Ovary (tissue), 9 donors: Measurements from ENCODE around the gene TSC22D4. TPM values are rescaled to one million over a fixed set of nuclear protein-coding genes. Genes with fewer than 3 reads are reported as not detected.
A peak's percentile ranks its signal among the peaks of the same experiment; 100 is the strongest.

Experiments used
- DNase-seq, 5 donors: peaks; one replicate each; pipeline ENCODE4 v3.0.0-alpha.2; 2019 to 2020
- H3K27ac ChIP-seq, 2 donors: fragments of 200-600 bp; one replicate each; pipeline versions ENCODE4 v1.5.1 to v1.8.0; 2019 to 2022
- H3K27me3 ChIP-seq: fragments of 200-600 bp; one replicate; pipeline ENCODE4 v1.8.0; 2022
- H3K36me3 ChIP-seq: fragments of 200-600 bp; sonication (generic); one replicate; pipeline ENCODE4 v1.5.1; 2019
- H3K4me1 ChIP-seq: one replicate; pipeline ENCODE4 v1.8.1; 2013; ENCODE audit warnings: mild to moderate bottlenecking, moderate library complexity; ENCODE audit not compliant: insufficient read depth
- H3K4me3 ChIP-seq: fragments of 200-600 bp; sonication (generic); one replicate; pipeline ENCODE4 v1.5.1; 2017
- H3K9me3 ChIP-seq, 2 donors: fragments of 200-600 bp in 1 of 2; sonication (generic) in 1 of 2; one replicate each; pipeline versions ENCODE4 v1.5.1 to v1.8.1; 2013 to 2019; ENCODE audit warnings: mild to moderate bottlenecking in 1 of 2, moderate library complexity in 1 of 2
- CTCF ChIP-seq, 3 donors: fragments of 450-650 bp in 2 of 3; fragments of 200-600 bp in 1 of 3; IDR thresholded peaks; one replicate each; pipeline versions ENCODE4 v1.5.1 to v1.8.0; 2016 to 2022; ENCODE audit warnings: antibody characterized with exemption in 3 of 3, mild to moderate bottlenecking in 1 of 3
- EP300 ChIP-seq: sonication (generic); formaldehyde crosslinking; IDR thresholded peaks from one replicate; pipeline ENCODE4 v1.6.1; 2017; ENCODE audit warnings: antibody characterized with exemption
- POLR2A ChIP-seq: fragments of 450-650 bp; IDR thresholded peaks from one replicate; pipeline ENCODE4 v1.6.1; 2017; ENCODE audit warnings: antibody characterized with exemption, mild to moderate bottlenecking, moderate library complexity
- WGBS, 3 donors: extraction: QIAGEN DNeasy Blood & Tissue Kit in 1 of 3; methylation state at CpG; one replicate each; pipeline versions ENCODE4 v1.1.5 to v1.1.7; 2013 to 2017; 5-methylcytosine and 5-hydroxymethylcytosine counted together
- intact Hi-C, 4 donors: fragments of 100-400 bp; cut with DNase I; formaldehyde crosslinking; loops; one replicate each; pipeline versions ENCODE4 v1.11.0 to v1.15.1; 2022 to 2023
- polyA plus RNA-seq, 2 donors: library from polyadenylated mRNA; stranded (reverse); fragments of 200-250 nt in 1 of 2; fragments of 350-450 nt in 1 of 2; fragmentation: Illumina TruSeq in 1 of 2; extraction: RNeasy Lipid Tissue Mini Kit (QIAGEN cat#74804) in 1 of 2; gene quantifications; one replicate each; pipeline ENCODE4 v1.2.3, GENCODE V29; 2013 to 2014
- total RNA-seq, 7 donors: library from RNA; depleted of rRNA in 2 of 7; stranded (reverse); fragments of >200 nt in 2 of 7; fragmentation: NEBNext Ultra II Directional in 3 of 7; extraction: Animal tissue kit (Norgen Biotek cat#: 25700) in 3 of 7; gene quantifications; one replicate each; pipeline versions ENCODE4 v1.1.0 to v1.2.4, GENCODE V29; 2016 to 2023
- donor health status: DM: no; HTN: no; CAD: no; lungs with moderate emphysema.
- donor health status: DM: no; HTN: no; CAD: no.
- donor health status: Bipolar disorder and iron deficiency.
- donor health status: DM: yes; HTN: yes; CAD: no.
- donor health status: DM: no; HTN: no; CAD: no.
- donor health status: DM: yes; HTN: yes; CAD: no.

TSC22D4 gene
- total and polyA plus RNA-seq, 9 donors: 6.5 to 57.3 (median 40.4) TPM

- H3K27me3 ChIP-seq: no peaks in the 10 kb centered on the region
- peak overlapping the region; percentile 70 for H3K4me3 ChIP-seq
- H3K9me3 ChIP-seq: no peaks in the 10 kb centered on the region
- H3K36me3 ChIP-seq: no peaks in the 10 kb centered on the region
- intact Hi-C loops: loop anchor here in 1 of 4 donors (5.0 kb wide), 1 partner anchor 277 kb away; no protein-coding TSS in a partner anchor
- TF ChIP-seq EP300: peak; percentile 84
- TF ChIP-seq POLR2A: peak; percentile 91
- peak; percentile 29 to 80 (median 72) for TF ChIP-seq CTCF (IDR thresholded peaks at IDR 0.05)
- 0 to 1% (median 0%) methylated on average over 40 of the region's 40 CpGs for WGBS, 3 donors
- peak; percentile 100 for DNase-seq
- H3K27ac ChIP-seq: peak overlapping the region; percentile 98 to 99
- H3K4me1 ChIP-seq: peaks cover 12% of the 10 kb centered on the region
Measured at GRCh38 chr7:100428967-100429636, 49.9 kb downstream of the TSC22D4 start.

GRCh38 chr7:100428199-100428966, 50.6 kb downstream of the TSC22D4 start, which contains the start of gene ZCWPW1:
Gene ZCWPW1, minus strand, starts transcription at chr7:100428703. Its CDS starts 8,054 bp downstream, at chr7:100420649.
- no peaks in the 10 kb centered on the region for H3K27me3 ChIP-seq
- no peaks in the 10 kb centered on the region for H3K36me3 ChIP-seq
- H3K4me3 ChIP-seq: peak within 1 kb of the TSS; percentile 70
- H3K9me3 ChIP-seq: no peaks in the 10 kb centered on the region
- peaks cover 12% of the 10 kb centered on the region for H3K4me1 ChIP-seq
- WGBS, 3 donors: 0 to 1% (median 0%) methylated on average over 66 of the region's 66 CpGs
- peak within 1 kb of the TSS; percentile 98 to 99 for H3K27ac ChIP-seq
- peak; percentile 96 to 98 (median 97) for DNase-seq
- intact Hi-C loops: loop anchor here in 1 of 4 donors (5.0 kb wide), 1 partner anchor 276 kb away; no protein-coding TSS in a partner anchor
- peak; percentile 28 for TF ChIP-seq EP300
- peak; percentile 100 for TF ChIP-seq POLR2A
- TF ChIP-seq CTCF (IDR thresholded peaks at IDR 0.05): peak in 1 of 3 donors; percentile 17

GRCh38 chr7:100427762-100428198, 51.2 kb downstream of the TSC22D4 start:
- peak overlapping the region; percentile 70 for H3K4me3 ChIP-seq
- no peak for DNase-seq
- WGBS, 3 donors: 47 to 52% (median 51%) methylated on average over 16 of the region's 16 CpGs
- no peaks in the 10 kb centered on the region for H3K36me3 ChIP-seq
- H3K9me3 ChIP-seq: no peaks in the 10 kb centered on the region
- no peaks in the 10 kb centered on the region for H3K27me3 ChIP-seq
- TF ChIP-seq POLR2A (no peak), EP300 (no peak), CTCF (IDR thresholded peaks at IDR 0.05) (no peak)
- H3K4me1 ChIP-seq: peaks cover 12% of the 10 kb centered on the region
- intact Hi-C loops: loop anchor here in 1 of 4 donors (5.0 kb wide), 1 partner anchor 275 kb away; no protein-coding TSS in a partner anchor
- H3K27ac ChIP-seq: peak overlapping the region in 1 of 2 donors; percentile 99

GRCh38 chr7:100426516-100426915, 52.5 kb downstream of the TSC22D4 start:
- Histone ChIP-seq H3K9me3 (no peaks in the 10 kb centered on the region), H3K4me1 (peaks cover 5% of the 10 kb centered on the region), H3K36me3 (no peaks in the 10 kb centered on the region), H3K4me3 (no peak overlapping the region), H3K27me3 (no peaks in the 10 kb centered on the region), H3K27ac (no peak overlapping the region)
- DNase-seq: no peak
- intact Hi-C loops: loop anchor here in 1 of 4 donors (5.0 kb wide), 1 partner anchor 274 kb away; no protein-coding TSS in a partner anchor
- no peak for TF ChIP-seq POLR2A
- no peak for TF ChIP-seq EP300
- TF ChIP-seq CTCF (IDR thresholded peaks at IDR 0.05): no peak
